Activated CD4-positive, alpha-beta T cell treated with anti-CD3 and anti-CD28 coated beads, Interleukin-2, amount 50 U/mL, for 48 hours (primary cell): Measurements from ENCODE around the gene HEPHL1.

ENCODE experiments used
- DNase-seq, 2 experiments: peaks; one replicate each; pipeline ENCODE4 v3.0.0-alpha.2; 2020

The HEPHL1 gene

DNA sequence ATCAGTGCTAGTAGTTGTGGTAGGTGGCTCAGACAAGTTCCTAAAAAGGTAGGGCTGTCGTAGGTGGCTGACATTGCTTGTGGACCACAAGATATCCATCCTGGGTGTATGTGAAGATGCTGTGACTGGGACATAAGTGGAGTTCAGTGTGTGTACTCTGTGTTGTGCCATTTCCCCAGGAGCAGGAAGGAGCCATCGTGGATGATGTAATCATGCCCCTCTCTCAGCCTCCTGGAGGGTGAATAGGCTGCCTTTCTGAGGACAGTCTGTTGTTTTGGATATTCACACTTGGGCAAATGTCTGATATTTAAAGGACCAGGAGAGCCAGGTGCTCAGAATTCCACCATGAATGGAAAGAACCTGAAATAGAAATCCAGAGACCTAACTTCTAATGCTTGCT lies 2.7 kb downstream of the HEPHL1 start:
- no peak for DNase-seq

GRCh38 chr11:94024547-94024946 lies 3.4 kb downstream of the HEPHL1 start:
- DNase-seq, result no peak

DNA sequence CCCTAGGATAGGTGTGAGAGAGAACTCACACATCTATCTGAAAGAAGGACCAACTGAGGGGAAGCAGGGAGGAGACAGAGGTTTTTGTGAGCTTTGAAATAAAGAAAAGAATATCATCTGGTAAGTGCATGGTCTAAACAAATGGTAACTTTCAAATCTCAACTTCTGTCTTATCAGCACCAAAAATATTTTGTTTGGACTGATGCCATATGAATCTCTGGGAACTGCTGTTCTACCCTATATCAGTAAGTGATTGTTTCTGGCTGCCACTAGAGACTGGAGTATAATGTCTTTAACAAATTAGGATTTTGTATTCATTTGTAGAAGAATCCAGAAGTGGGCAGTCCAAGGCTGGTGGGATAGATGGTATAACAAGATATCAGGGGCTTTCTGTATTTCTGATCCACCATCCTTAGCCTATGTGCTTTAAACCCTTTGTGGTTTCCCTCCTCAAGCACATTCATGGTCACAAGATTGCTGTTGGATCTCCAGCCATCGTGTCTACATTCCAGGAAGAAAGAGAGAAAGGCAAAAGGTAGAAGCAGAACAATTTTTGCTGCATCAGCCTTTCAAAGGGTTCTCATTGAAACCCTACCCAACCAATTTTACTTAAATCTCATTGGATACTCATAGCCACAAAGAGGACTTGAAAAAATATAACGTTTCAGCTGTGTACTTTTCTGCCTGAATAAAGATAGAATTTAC lies 4.7 kb downstream of the HEPHL1 start:
- no peak for DNase-seq

- DNase-seq, result no peak
Observed at GRCh38 chr11:94027210-94027609, 6.1 kb downstream of the HEPHL1 start.

DNA sequence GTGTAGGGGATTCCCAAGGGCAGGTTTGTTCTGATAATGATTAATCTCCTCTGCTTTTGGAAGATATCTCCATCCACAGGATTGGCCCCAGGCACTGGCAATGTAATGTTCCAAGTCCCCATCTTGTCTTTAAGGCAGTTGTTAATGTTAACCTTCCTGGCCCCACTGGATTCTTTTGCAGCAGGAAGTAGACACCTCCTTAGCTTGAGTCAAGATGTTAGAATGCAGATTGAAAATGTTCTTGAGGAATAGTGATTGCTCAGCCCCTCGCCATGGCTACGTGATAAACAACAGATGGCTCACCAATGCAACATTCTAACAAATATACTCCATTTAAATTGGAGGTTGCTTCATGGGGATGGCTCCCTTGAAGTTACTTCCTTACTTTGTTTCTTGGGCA lies 7.3 kb downstream of the HEPHL1 start:
- DNase-seq, result no peak

GRCh38 chr11:94030059-94030458 lies 8.9 kb downstream of the HEPHL1 start:
- no peak for DNase-seq

GRCh38 chr11:94031625-94032024 lies 10.5 kb downstream of the HEPHL1 start:
- no peak for DNase-seq

GRCh38 chr11:94032066-94032465 lies 10.9 kb downstream of the HEPHL1 start:
- DNase-seq, result no peak

DNA sequence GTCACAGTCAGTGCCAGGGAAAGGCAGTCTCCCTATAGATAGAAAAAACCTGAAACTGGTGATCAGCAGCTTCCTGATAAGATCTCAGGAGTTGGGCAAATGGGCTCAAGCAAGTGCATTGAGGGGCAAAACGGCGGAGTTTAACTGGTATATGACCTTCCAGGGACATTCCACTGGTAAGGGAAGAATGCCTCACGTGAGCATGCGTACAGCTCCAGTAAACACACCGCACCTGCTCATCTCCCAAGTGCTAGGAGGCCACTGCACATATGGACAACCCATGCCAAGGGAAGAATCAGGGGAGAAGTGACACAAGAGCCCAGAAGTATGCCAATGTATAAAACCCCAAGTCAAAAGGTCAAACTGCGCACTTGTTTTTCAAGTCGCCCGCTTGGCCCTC lies 11.6 kb downstream of the HEPHL1 start:
- DNase-seq, result no peak

DNA sequence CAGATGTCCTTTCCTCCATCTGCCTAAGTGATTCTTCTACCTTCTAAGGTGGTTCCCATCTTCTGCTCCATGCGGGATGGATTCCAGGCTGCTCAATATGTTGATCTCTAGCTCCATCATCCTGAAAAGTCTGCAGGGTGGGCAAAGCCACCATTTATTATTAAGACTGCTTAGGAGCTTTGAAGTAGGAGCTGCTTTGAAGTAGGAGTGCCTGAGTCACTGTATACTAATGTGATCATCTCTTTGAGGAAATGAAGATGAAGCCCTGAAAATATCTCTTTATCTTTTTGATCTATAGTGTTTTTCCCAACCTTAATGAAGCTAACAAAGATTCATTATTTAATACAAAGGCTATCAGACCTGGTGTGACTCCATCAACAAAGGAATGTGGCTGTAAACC lies 13.1 kb downstream of the HEPHL1 start:
- DNase-seq, result no peak

- no peak for DNase-seq
Observed at GRCh38 chr11:94036096-94036495, 14.9 kb downstream of the HEPHL1 start.

DNA sequence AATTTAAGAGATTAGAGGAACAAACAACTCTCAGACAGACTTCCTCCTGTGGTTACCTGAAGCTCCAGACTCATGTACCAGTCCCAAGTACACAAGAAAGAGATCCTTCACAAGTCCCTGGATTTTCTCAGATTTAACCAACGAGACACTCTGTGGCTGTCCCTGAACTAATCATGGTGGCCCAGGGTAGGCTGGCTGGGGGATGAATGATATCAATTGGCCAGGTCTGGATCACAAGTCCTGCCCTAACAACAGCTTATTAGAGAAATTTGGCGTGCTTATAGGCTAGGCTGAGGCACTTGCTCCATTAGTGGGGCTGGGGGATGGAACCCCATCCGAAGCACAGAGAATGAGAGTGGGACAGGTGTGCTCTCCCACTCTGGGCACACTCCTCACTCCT lies 22.1 kb downstream of the HEPHL1 start:
- no peak for DNase-seq

- no peak for DNase-seq
Observed at GRCh38 chr11:94046796-94047195, 25.6 kb downstream of the HEPHL1 start.

DNA sequence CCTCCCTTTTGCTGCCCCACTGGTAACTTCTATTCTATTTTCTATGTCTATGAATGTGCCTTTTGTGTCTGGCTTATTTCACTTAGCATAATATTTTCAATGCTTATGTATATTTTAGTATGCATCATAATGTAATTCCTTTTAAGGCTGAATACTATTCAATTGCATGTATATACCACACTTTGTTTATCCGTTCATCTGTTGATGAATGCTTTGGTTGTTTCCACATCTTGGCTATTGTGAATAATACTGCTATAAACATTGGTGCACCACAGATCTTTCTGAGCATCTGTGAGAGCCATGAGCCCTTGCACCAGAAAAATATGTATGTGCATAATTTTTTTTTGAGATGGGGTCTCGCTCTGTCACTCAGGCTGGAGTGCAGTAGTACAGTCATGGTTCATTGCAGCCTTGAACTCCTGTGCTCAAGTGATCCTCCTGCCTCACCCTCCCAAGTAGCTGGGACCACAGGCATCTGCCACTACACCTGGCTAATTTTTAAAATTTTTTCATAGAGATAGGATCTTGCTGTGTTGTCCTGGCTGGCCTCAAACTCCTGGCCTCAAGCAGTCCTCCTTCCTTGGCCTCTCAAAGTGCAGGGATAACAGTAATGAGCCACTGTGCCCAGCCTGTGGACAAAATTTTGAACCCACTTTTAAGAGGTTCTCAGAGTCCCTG lies 27.0 kb downstream of the HEPHL1 start:
- no peak for DNase-seq

DNA sequence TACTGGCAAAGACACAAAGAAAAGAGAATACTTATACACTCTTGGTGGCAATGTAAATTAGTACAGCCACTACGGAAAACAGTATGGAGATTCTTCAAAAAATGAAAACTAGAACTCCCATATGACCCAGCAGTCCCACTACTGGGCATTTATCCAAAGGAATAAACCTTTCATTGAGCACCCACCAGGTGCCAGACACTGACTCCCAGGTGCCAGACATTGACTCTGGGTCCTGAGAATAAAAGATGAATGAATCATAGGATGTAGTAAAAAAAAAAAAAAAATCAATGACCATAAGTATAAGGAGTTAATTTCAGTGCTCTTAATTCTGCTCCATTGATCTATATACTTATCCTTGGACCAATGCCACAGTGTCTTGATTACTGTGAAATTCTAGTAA lies 28.2 kb downstream of the HEPHL1 start:
- DNase-seq, result no peak

DNA sequence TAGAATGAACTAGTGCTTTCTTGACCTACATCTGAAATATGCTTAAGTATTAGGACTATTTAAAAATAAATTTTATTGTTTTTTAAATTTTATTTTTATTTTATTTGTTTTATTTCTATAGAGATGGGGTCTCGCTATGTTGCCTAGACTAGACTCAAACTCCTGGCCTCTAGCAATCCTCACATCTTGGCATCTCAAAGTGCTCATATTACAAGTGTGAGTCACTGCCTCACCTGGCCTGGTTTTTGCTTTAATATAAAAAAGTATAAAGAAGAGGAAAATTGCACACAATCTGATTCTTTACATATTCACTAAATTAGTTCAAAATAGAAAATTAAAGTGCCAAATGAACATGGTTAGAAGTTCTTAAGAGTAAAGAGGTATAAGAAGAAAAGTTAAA lies 37.5 kb downstream of the HEPHL1 start:
- no peak for DNase-seq

- DNase-seq, result no peak
Observed at GRCh38 chr11:94059065-94059464, 37.9 kb downstream of the HEPHL1 start.

DNA sequence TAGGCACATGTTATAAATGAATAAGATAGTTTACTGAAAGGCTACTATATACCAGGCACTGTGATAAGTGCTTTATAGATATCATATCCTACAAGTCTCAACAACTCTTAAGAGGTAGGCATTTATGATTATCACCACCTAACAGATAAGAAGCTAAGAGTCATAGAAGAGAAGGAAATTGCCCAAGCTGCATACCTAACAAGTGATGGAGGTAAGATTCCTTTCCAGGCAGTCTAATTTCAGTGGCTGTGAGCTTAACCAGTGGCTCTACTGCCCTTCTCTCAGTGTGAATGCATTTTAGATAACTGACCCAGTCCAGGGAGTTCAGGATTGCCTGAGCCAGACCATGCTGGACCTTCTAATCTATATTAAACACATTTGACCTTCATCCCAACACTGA lies 39.2 kb downstream of the HEPHL1 start:
- no peak for DNase-seq

- DNase-seq, result no peak
Observed at GRCh38 chr11:94062360-94062759, 41.2 kb downstream of the HEPHL1 start.

GRCh38 chr11:94066901-94067429 lies 45.8 kb downstream of the HEPHL1 start:
- no peak for DNase-seq

DNA sequence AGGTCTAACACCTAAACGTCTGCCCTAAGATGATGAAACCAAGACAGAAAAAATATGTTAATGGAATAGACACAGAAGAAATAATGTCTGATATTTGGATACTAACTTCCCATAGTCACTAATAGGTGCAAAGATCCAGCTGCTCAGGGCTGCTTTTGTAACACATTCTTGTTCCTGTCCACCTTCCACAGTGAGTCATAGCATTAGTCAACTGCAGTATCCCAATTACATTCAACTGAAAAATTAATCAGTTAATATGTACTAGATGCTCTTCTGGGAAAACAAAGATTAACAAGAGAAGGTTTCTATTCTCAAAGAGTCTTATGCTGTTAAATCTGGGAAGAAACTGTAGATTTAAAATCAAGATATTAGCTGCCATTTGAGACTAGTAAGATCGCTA lies 47.6 kb downstream of the HEPHL1 start:
- no peak for DNase-seq

DNA sequence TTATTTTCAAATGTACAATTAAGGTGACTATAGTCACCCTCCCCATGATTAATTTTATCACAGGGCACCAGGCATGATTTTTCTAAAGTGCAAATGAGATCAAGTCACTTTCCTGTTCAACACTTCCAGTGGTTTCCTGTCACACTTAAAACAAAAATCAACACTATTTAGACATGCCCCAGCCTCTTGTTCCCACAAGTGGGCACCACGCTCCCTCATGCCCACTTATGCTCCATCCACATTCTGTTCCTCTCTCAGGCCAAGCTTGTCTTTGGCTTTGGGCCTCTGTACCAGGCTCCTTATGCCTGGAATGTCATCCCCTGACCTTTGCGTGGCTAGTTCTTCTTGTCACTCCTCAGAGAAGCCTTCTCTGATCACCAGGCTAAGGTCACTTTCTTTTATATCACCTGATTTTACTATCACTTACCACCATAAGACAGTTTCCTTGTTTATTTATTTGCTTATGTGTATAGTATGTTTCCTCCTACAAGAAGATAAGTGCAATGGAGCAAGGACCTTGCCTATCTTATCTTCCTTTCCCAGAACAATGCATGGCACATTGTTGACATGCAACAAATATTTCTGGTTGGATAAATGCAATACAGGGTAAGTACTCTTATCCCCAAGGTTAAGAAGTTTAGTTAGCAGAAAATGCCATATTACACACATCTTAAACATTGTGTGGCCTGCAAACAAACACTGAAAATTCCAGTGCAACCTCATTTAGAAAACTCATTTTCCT lies 56.6 kb downstream of the HEPHL1 start:
- no peak for DNase-seq

GRCh38 chr11:94084164-94084563 lies 63.0 kb downstream of the HEPHL1 start:
- DNase-seq, result no peak

GRCh38 chr11:94088906-94089305 lies 67.8 kb downstream of the HEPHL1 start:
- DNase-seq, result no peak
